B cell (primary cell): ENCODE measurements around the gene ZBTB25. TPM values are rescaled to one million over a fixed set of nuclear protein-coding genes. Genes with fewer than 3 reads are reported as not detected.
A peak's percentile ranks its signal among the peaks of the same experiment; 100 is the strongest.

Source experiments
- ATAC-seq: fragments of 200-7000 bp; cut with Tn5 transposase; one replicate; pipeline ENCODE4 v1.10.0; 2021; ENCODE audit warnings: low read depth, mild to moderate bottlenecking, moderate number of reproducible peaks, moderate library complexity
- CTCF ChIA-PET: fragments of 350-600 bp; sonication (Branson Sonifier 250); formaldehyde crosslinking; loops from one replicate; lab custom pipeline; 2021; ENCODE audit warnings: antibody characterized with exemption, inconsistent platforms; lab: Charles Lee
- POLR2A ChIA-PET: fragments of 350-600 bp; sonication (Branson Sonifier 250); formaldehyde crosslinking; loops from one replicate; lab custom pipeline; 2021; ENCODE audit warnings: antibody characterized with exemption; lab: Charles Lee
- DNase-seq: peaks from one replicate; pipeline ENCODE4 v3.0.0; 2013
- H2AFZ ChIP-seq: 2 replicates; pipeline ENCODE4 v1.6.1; 2012; ENCODE audit warnings: mild to moderate bottlenecking, low read depth, low read length; ENCODE audit not compliant: insufficient read depth, poor library complexity, severe bottlenecking
- H3K27ac ChIP-seq, 2 donors: 1 replicate in 1 of 2; 2 replicates in 1 of 2; pipeline ENCODE4 v1.5.1; 2012 to 2013; ENCODE audit warnings: low read length in 2 of 2, mild to moderate bottlenecking in 2 of 2, moderate library complexity in 1 of 2
- H3K27me3 ChIP-seq, 4 experiments: fragments of 200-600 bp in 1 of 4; sonication (generic) in 1 of 4; replicated peaks in 1 of 4; 1 replicate in 2 of 4; 2 replicates in 2 of 4; pipeline versions ENCODE4 v1.6.1 to v1.7.0; 2013 to 2016; ENCODE audit warnings: low read length in 3 of 4, mild to moderate bottlenecking in 2 of 4, mixed read lengths in 1 of 4, moderate library complexity in 1 of 4; ENCODE audit not compliant: insufficient read depth in 4 of 4, control insufficient read depth in 3 of 4; ENCODE audit errors: control extremely low read depth in 1 of 4
- H3K36me3 ChIP-seq, 2 experiments: replicated peaks in 1 of 2; 1 replicate in 1 of 2; 2 replicates in 1 of 2; pipeline versions ENCODE4 v1.6.1 to v1.7.1; 2013; ENCODE audit warnings: low read length in 1 of 2; ENCODE audit not compliant: insufficient read depth in 2 of 2, control insufficient read depth in 1 of 2; ENCODE audit errors: control extremely low read depth in 1 of 2, extremely low read depth in 1 of 2
- H3K4me1 ChIP-seq, 2 donors: fragments of 200-600 bp in 1 of 2; sonication (generic) in 1 of 2; 1 replicate in 1 of 2; 2 replicates in 1 of 2; pipeline versions ENCODE4 v1.5.1 to v1.6.1; 2013 to 2017; ENCODE audit warnings: low read length in 2 of 2; ENCODE audit not compliant: control insufficient read depth in 2 of 2, insufficient read depth in 2 of 2
- H3K4me2 ChIP-seq: replicated peaks from 2 replicates; pipeline ENCODE3; 2012; ENCODE audit warnings: mild to moderate bottlenecking, low read depth, low read length; ENCODE audit not compliant: poor library complexity, severe bottlenecking
- H3K4me3 ChIP-seq, 5 experiments: fragments of 200-600 bp in 1 of 5; sonication (generic) in 1 of 5; 1 replicate in 3 of 5; 2 replicates in 2 of 5; pipeline versions ENCODE4 v1.5.1 to v1.7.0; 2011 to 2016; ENCODE audit warnings: low read length in 4 of 5, mild to moderate bottlenecking in 4 of 5, low read depth in 2 of 5, control low read depth in 1 of 5, moderate library complexity in 1 of 5; ENCODE audit not compliant: insufficient read depth in 1 of 5; ENCODE audit errors: control extremely low read depth in 1 of 5, extremely low read depth in 1 of 5
- H3K79me2 ChIP-seq: fragments of 200-600 bp; sonication (generic); one replicate; pipeline ENCODE4 v1.6.0; 2016; ENCODE audit warnings: low read length; ENCODE audit not compliant: control insufficient read depth, insufficient read depth
- H3K9ac ChIP-seq: fragments of 200-600 bp; sonication (generic); 2 replicates; pipeline ENCODE4 v1.6.1; 2017; ENCODE audit warnings: mild to moderate bottlenecking, low read length, moderate library complexity
- H3K9me3 ChIP-seq, 3 donors: one replicate each; pipeline versions ENCODE4 v1.6.1 to v1.7.1; 2013; ENCODE audit warnings: low read length in 2 of 3; ENCODE audit not compliant: control insufficient read depth in 2 of 3, insufficient read depth in 1 of 3; ENCODE audit errors: control extremely low read depth in 1 of 3
- H4K20me1 ChIP-seq: 2 replicates; pipeline ENCODE4 v1.6.0; 2012; ENCODE audit warnings: mild to moderate bottlenecking, low read length; ENCODE audit not compliant: insufficient read depth, control insufficient read depth, poor library complexity, severe bottlenecking
- H3K27ac Mint-ChIP-seq: one replicate; pipeline ENCODE4 v1.8.0; 2021; ENCODE audit warnings: mixed read lengths
- H3K27me3 Mint-ChIP-seq: one replicate; pipeline ENCODE4 v1.8.0; 2021; ENCODE audit warnings: mixed read lengths
- H3K4me1 Mint-ChIP-seq: one replicate; pipeline ENCODE4 v1.8.0; 2021; ENCODE audit warnings: mixed read lengths
- H3K4me3 Mint-ChIP-seq: one replicate; pipeline ENCODE4 v1.8.0; 2021; ENCODE audit warnings: mixed read lengths
- H3K9me3 Mint-ChIP-seq: one replicate; pipeline ENCODE4 v1.8.0; 2022; ENCODE audit warnings: mixed read lengths; ENCODE audit not compliant: insufficient read depth
- EZH2 ChIP-seq: IDR thresholded peaks from 2 replicates; pipeline ENCODE4 v1.6.1; 2012; ENCODE audit warnings: borderline replicate concordance, low read depth, mild to moderate bottlenecking, moderate library complexity, low read length; ENCODE audit not compliant: insufficient read depth, poor library complexity, severe bottlenecking
- WGBS: methylation state at CpG from one replicate; pipeline ENCODE4 v1.1.5; 2013; ENCODE audit warnings: missing lambda C conversion rate; ENCODE audit not compliant: insufficient coverage; 5-methylcytosine and 5-hydroxymethylcytosine counted together
- intact Hi-C: fragments of 100-400 bp; cut with micrococcal nuclease; formaldehyde crosslinking; loops from one replicate; pipeline ENCODE4 v1.10.0; 2022
- polyA plus RNA-seq: library from polyadenylated mRNA; depleted of rRNA; stranded (reverse); fragments of >200 nt; gene quantifications from 2 replicates; pipeline ENCODE4 v1.2.3, GENCODE V29; 2012
- total RNA-seq, 2 donors: library from RNA; stranded (reverse); fragments of 120-200 nt in 1 of 2; gene quantifications; 1 replicate in 1 of 2; 2 replicates in 1 of 2; pipeline versions ENCODE4 v1.2.3 to v1.2.4, GENCODE V29; 2013 to 2022
- TF ChIP-seq, protein P1 (sequence below): fragments of 200-600 bp; IDR thresholded peaks from one replicate; pipeline ENCODE4 v1.8.0; 2022; ENCODE audit warnings: antibody characterized with exemption, mild to moderate bottlenecking

Gene ZBTB25
- total and polyA plus RNA-seq, 2 donors (not counting 1 experiment from before 2014, with no cell fraction given): 20.8 to 45.7 TPM

GRCh38 chr14:64541972-64542835, 38.6 kb upstream of the ZBTB25 start:
- H3K36me3 ChIP-seq: no peaks in the 10 kb centered on the region
- H3K4me1 ChIP-seq: peaks cover 26 to 32% of the 10 kb centered on the region in 2 donors
- Mint-ChIP-seq H3K27ac (peak overlapping the region; percentile 26), H3K4me1 (peaks cover 31% of the 10 kb centered on the region), H3K4me3 (peak overlapping the region; percentile 100), H3K9me3 (peaks cover 6% of the 10 kb centered on the region), H3K27me3 (peaks cover 8% of the 10 kb centered on the region)
- ATAC-seq (no peak), DNase-seq (no peak)
- no peak overlapping the region for H3K27ac ChIP-seq
- intact Hi-C loops: loop anchor here (2.0 to 5.0 kb wide), 3 partner anchors 95 to 445 kb away; partner anchors contain the start of genes CHURC1 and FNTB
- TF ChIP-seq EZH2: no peak
- TF ChIP-seq, protein P1, sequence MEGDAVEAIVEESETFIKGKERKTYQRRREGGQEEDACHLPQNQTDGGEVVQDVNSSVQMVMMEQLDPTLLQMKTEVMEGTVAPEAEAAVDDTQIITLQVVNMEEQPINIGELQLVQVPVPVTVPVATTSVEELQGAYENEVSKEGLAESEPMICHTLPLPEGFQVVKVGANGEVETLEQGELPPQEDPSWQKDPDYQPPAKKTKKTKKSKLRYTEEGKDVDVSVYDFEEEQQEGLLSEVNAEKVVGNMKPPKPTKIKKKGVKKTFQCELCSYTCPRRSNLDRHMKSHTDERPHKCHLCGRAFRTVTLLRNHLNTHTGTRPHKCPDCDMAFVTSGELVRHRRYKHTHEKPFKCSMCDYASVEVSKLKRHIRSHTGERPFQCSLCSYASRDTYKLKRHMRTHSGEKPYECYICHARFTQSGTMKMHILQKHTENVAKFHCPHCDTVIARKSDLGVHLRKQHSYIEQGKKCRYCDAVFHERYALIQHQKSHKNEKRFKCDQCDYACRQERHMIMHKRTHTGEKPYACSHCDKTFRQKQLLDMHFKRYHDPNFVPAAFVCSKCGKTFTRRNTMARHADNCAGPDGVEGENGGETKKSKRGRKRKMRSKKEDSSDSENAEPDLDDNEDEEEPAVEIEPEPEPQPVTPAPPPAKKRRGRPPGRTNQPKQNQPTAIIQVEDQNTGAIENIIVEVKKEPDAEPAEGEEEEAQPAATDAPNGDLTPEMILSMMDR: no peak
- H2AFZ ChIP-seq: peak overlapping the region; percentile 95
- H4K20me1 ChIP-seq: no peaks in the 10 kb centered on the region
- WGBS: 15% methylated on average over 58 of the region's 61 CpGs
- peaks cover 0 to 19% (median 5%) of the 10 kb centered on the region in 4 experiments for H3K27me3 ChIP-seq
- peak overlapping the region in 3 of 5 experiments; percentile 39 to 49 (median 44) for H3K4me3 ChIP-seq
- peak overlapping the region; percentile 28 for H3K9ac ChIP-seq
- H3K79me2 ChIP-seq: no peaks in the 10 kb centered on the region
- peak overlapping the region; percentile 96 for H3K4me2 ChIP-seq
- ChIA-PET POLR2A (interaction anchor here (0.7 to 4.1 kb wide), 2 partner anchors 38 to 151 kb away, joined by 3 to 28 read pairs; partner anchors contain the start of genes ZBTB1 and ZBTB25), CTCF (interaction anchor here (0.6 to 2.7 kb wide), 6 partner anchors 11 to 112 kb away, joined by 3 to 8 read pairs (median 4); no protein-coding TSS in a partner anchor)
- peaks cover 0 to 21% (median 13%) of the 10 kb centered on the region in 3 donors for H3K9me3 ChIP-seq
